Neutrophil (primary cell): Measurements from ENCODE around the gene PINLYP.
"Not testable (repeated sequence)": the region's sequence is repeated elsewhere in the genome, so short reads cannot be mapped to it uniquely, and the experiment has no call there.

ENCODE experiments used
- H3K27ac ChIP-seq: fragments of 200-600 bp; sonication (generic); 2 replicates; pipeline ENCODE4 v1.5.1; 2016; ENCODE audit warnings: mild to moderate bottlenecking, moderate library complexity
- H3K27me3 ChIP-seq: fragments of 200-600 bp; sonication (generic); 2 replicates; pipeline ENCODE4 v1.6.0; 2016; ENCODE audit warnings: mild to moderate bottlenecking
- H3K36me3 ChIP-seq: fragments of 200-600 bp; sonication (generic); 2 replicates; pipeline ENCODE4 v1.5.1; 2017
- H3K4me1 ChIP-seq, 2 experiments: fragments of 200-600 bp in 1 of 2; sonication (generic) in 1 of 2; 1 replicate in 1 of 2; 2 replicates in 1 of 2; pipeline versions ENCODE4 v1.5.1 to v1.6.1; 2013 to 2016; ENCODE audit warnings: low read depth in 1 of 2, low read length in 1 of 2, mild to moderate bottlenecking in 1 of 2, moderate library complexity in 1 of 2; ENCODE audit not compliant: control insufficient read depth in 1 of 2, insufficient read depth in 1 of 2
- H3K4me3 ChIP-seq, 2 experiments: fragments of 200-600 bp in 1 of 2; sonication (generic) in 1 of 2; 1 replicate in 1 of 2; 2 replicates in 1 of 2; pipeline ENCODE4 v1.5.1; 2013 to 2016; ENCODE audit warnings: low read depth in 1 of 2, low read length in 1 of 2, mild to moderate bottlenecking in 1 of 2, moderate library complexity in 1 of 2
- H3K9me3 ChIP-seq: fragments of 200-600 bp; sonication (generic); 2 replicates; pipeline ENCODE4 v1.5.1; 2016
- TF ChIP-seq, protein P1 (sequence below): fragments of 200-600 bp; sonication (generic); IDR thresholded peaks from 2 replicates; pipeline ENCODE4 v1.5.1; 2016; ENCODE audit warnings: antibody characterized with exemption

PINLYP gene

GRCh38 chr19:43545981-43546380, 29.6 kb upstream of the PINLYP start:
- Histone ChIP-seq H3K4me1 (no peaks in the 10 kb centered on the region), H3K36me3 (peaks cover 80% of the 10 kb centered on the region), H3K27me3 (no peaks in the 10 kb centered on the region), H3K27ac (no peak overlapping the region), H3K4me3 (no peak overlapping the region), H3K9me3 (no peaks in the 10 kb centered on the region)
- TF ChIP-seq, protein P1, sequence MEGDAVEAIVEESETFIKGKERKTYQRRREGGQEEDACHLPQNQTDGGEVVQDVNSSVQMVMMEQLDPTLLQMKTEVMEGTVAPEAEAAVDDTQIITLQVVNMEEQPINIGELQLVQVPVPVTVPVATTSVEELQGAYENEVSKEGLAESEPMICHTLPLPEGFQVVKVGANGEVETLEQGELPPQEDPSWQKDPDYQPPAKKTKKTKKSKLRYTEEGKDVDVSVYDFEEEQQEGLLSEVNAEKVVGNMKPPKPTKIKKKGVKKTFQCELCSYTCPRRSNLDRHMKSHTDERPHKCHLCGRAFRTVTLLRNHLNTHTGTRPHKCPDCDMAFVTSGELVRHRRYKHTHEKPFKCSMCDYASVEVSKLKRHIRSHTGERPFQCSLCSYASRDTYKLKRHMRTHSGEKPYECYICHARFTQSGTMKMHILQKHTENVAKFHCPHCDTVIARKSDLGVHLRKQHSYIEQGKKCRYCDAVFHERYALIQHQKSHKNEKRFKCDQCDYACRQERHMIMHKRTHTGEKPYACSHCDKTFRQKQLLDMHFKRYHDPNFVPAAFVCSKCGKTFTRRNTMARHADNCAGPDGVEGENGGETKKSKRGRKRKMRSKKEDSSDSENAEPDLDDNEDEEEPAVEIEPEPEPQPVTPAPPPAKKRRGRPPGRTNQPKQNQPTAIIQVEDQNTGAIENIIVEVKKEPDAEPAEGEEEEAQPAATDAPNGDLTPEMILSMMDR, result no peak

- Histone ChIP-seq H3K27me3 (no peaks in the 10 kb centered on the region), H3K27ac (no peak overlapping the region), H3K4me3 (no peak overlapping the region), H3K4me1 (no peaks in the 10 kb centered on the region), H3K9me3 (no peaks in the 10 kb centered on the region), H3K36me3 (peaks cover 80% of the 10 kb centered on the region)
- TF ChIP-seq, protein P1, result no peak
Measured at GRCh38 chr19:43546581-43546980, 29.0 kb upstream of the PINLYP start.

- not testable (repeated sequence) for H3K27ac ChIP-seq, H3K4me1 ChIP-seq, H3K4me3 ChIP-seq, H3K9me3 ChIP-seq, H3K27me3 ChIP-seq
- peaks cover 80% of the 10 kb centered on the region for H3K36me3 ChIP-seq
Measured at GRCh38 chr19:43547926-43548325, 27.7 kb upstream of the PINLYP start.

- Histone ChIP-seq H3K4me3 (no peak overlapping the region), H3K27me3 (no peaks in the 10 kb centered on the region), H3K4me1 (no peaks in the 10 kb centered on the region), H3K36me3 (peaks cover 80% of the 10 kb centered on the region), H3K27ac (no peak overlapping the region), H3K9me3 (no peaks in the 10 kb centered on the region)
- TF ChIP-seq, protein P1, result no peak
Measured at GRCh38 chr19:43548706-43549105, 26.9 kb upstream of the PINLYP start.

GRCh38 chr19:43551399-43552197, 24.0 kb upstream of the PINLYP start:
- Histone ChIP-seq H3K27ac (no peak overlapping the region), H3K4me3 (no peak overlapping the region), H3K36me3 (peaks cover 70% of the 10 kb centered on the region), H3K9me3 (no peaks in the 10 kb centered on the region), H3K4me1 (no peaks in the 10 kb centered on the region), H3K27me3 (no peaks in the 10 kb centered on the region)
- TF ChIP-seq, protein P1, result no peak

- H3K9me3 ChIP-seq, result no peaks in the 10 kb centered on the region
- H3K36me3 ChIP-seq, result peaks cover 67% of the 10 kb centered on the region
Measured at GRCh38 chr19:43552198-43552450, 23.5 kb upstream of the PINLYP start.

More at GRCh38 chr19:43552198-43552450, 23.5 kb upstream of the PINLYP start:
- TF ChIP-seq, protein P1, result no peak
- Histone ChIP-seq H3K4me1 (no peaks in the 10 kb centered on the region), H3K4me3 (no peak overlapping the region), H3K27me3 (no peaks in the 10 kb centered on the region), H3K27ac (no peak overlapping the region)
